PC-9 (cell line): Measurements from ENCODE around the gene SLC22A3.

Source experiments
- EZH2 ChIP-seq: fragments of 200-600 bp; sonication (generic); IDR thresholded peaks from 2 replicates; pipeline ENCODE4 v1.8.0; 2017; ENCODE audit warnings: antibody characterized with exemption, low read depth
- TF ChIP-seq, protein P1 (sequence below): fragments of 200-600 bp; sonication (generic); conservative IDR thresholded peaks from 2 replicates; pipeline ENCODE4 v1.6.1; 2017; ENCODE audit warnings: mixed run types, antibody characterized with exemption, mild to moderate bottlenecking, moderate library complexity

GRCh38 chr6:160347259-160348222 is 637 bp upstream of the SLC22A3 start:
- TF ChIP-seq, protein P1, sequence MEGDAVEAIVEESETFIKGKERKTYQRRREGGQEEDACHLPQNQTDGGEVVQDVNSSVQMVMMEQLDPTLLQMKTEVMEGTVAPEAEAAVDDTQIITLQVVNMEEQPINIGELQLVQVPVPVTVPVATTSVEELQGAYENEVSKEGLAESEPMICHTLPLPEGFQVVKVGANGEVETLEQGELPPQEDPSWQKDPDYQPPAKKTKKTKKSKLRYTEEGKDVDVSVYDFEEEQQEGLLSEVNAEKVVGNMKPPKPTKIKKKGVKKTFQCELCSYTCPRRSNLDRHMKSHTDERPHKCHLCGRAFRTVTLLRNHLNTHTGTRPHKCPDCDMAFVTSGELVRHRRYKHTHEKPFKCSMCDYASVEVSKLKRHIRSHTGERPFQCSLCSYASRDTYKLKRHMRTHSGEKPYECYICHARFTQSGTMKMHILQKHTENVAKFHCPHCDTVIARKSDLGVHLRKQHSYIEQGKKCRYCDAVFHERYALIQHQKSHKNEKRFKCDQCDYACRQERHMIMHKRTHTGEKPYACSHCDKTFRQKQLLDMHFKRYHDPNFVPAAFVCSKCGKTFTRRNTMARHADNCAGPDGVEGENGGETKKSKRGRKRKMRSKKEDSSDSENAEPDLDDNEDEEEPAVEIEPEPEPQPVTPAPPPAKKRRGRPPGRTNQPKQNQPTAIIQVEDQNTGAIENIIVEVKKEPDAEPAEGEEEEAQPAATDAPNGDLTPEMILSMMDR: no peak
- TF ChIP-seq EZH2: no peak
